Activated CD4-positive, alpha-beta T cell treated with anti-CD3 and anti-CD28 coated beads, Interleukin-2, amount 50 U/mL, for 24 hours (primary cell): ENCODE measurements around the gene RBM44.
A peak's percentile ranks its signal among the peaks of the same experiment; 100 is the strongest.
"Not testable (repeated sequence)": the region's sequence is repeated elsewhere in the genome, so short reads cannot be mapped to it uniquely, and the experiment has no call there.

Experiments used
- DNase-seq, 2 donors: peaks; one replicate each; pipeline ENCODE4 v3.0.0-alpha.2; 2020; ENCODE audit warnings: low read depth in 1 of 2, low spot score in 1 of 2

Gene RBM44

GRCh38 chr2:237774811-237775553 is 23.6 kb upstream of the RBM44 start:
- peak in 1 of 2 donors; percentile 35 for DNase-seq

- DNase-seq: no peak
These were observed 19.1 kb upstream of the RBM44 start for GRCh38 chr2:237779521-237779920.

- no peak for DNase-seq
These were observed 16.4 kb upstream of the RBM44 start for GRCh38 chr2:237782181-237782580.

- not testable (repeated sequence) for DNase-seq
These were observed 14.9 kb upstream of the RBM44 start for GRCh38 chr2:237783678-237784077.

GRCh38 chr2:237786936-237787335 is 11.6 kb upstream of the RBM44 start:
- no peak for DNase-seq

GRCh38 chr2:237790353-237790752 is 8.2 kb upstream of the RBM44 start:
- no peak for DNase-seq

GRCh38 chr2:237791977-237792727 is 6.4 kb upstream of the RBM44 start:
- no peak for DNase-seq

GRCh38 chr2:237797253-237797652 is 1.3 kb upstream of the RBM44 start:
- DNase-seq: no peak

GRCh38 chr2:237799060-237799428 is 465 bp downstream of the RBM44 start:
- DNase-seq: no peak

GRCh38 chr2:237801466-237801865 is 2.9 kb downstream of the RBM44 start:
- no peak for DNase-seq

- no peak for DNase-seq
These were observed 7.8 kb downstream of the RBM44 start for GRCh38 chr2:237806334-237806733.

GRCh38 chr2:237815637-237816036 is 17.1 kb downstream of the RBM44 start:
- DNase-seq: no peak

GRCh38 chr2:237816531-237816930 is 18.0 kb downstream of the RBM44 start:
- no peak for DNase-seq

GRCh38 chr2:237818066-237818473 is 19.5 kb downstream of the RBM44 start:
- no peak for DNase-seq

- DNase-seq: no peak
These were observed 20.7 kb downstream of the RBM44 start for GRCh38 chr2:237819231-237819630.

- no peak for DNase-seq
These were observed 21.8 kb downstream of the RBM44 start for GRCh38 chr2:237820421-237820820.

- DNase-seq: no peak
These were observed 25.0 kb downstream of the RBM44 start for GRCh38 chr2:237823544-237823943.

- DNase-seq: no peak
These were observed 25.5 kb downstream of the RBM44 start for GRCh38 chr2:237824085-237824484.

- no peak for DNase-seq
These were observed 28.9 kb downstream of the RBM44 start for GRCh38 chr2:237827421-237827987.

- no peak for DNase-seq
These were observed 31.9 kb downstream of the RBM44 start for GRCh38 chr2:237830522-237830921.

- no peak for DNase-seq
These were observed 35.0 kb downstream of the RBM44 start for GRCh38 chr2:237833546-237833945.

GRCh38 chr2:237835372-237835771 is 36.8 kb downstream of the RBM44 start:
- DNase-seq: no peak
